ENCODE data around the gene AMFR.

GRCh38 chr16:56450275-56450985 is 25.1 kb upstream of the AMFR start:
- TF ChIP-seq POLR2A (IDR thresholded peaks at IDR 0.05): no peak
- no peak for TF ChIP-seq CTCF (IDR thresholded peaks at IDR 0.05)

Data from testis (tissue), 2 donors.